ENCODE measurements around the gene SHROOM4. TPM values are rescaled to one million over a fixed set of nuclear protein-coding genes. Genes with fewer than 3 reads are reported as not detected.

Gene SHROOM4
- total RNA-seq, 1 donor from 2014 or later: 5.7 TPM

DNA sequence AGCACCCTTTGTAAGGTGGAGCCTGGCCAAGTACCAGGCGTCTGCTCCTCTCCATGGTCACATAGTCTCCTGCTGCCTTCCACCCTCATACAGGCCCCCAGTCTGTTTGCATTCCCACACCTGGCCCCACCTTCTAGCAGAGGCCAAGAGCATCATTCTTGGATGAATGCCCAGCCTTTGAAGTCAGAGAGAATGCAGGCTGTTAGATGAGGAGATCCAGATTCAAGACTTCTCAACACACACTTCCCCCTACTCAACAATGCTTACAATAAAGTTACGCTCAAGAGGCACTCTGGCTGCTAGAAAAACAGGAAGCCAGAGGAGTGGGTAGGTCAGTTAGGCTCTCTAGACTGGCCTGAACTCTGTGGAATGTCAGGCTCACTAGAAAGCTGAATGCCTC, 43.3 kb downstream of the SHROOM4 start:
- H3K4me3 Mint-ChIP-seq (ENCODE audit: low read depth): no peak overlapping the region
- TF ChIP-seq, protein P1, sequence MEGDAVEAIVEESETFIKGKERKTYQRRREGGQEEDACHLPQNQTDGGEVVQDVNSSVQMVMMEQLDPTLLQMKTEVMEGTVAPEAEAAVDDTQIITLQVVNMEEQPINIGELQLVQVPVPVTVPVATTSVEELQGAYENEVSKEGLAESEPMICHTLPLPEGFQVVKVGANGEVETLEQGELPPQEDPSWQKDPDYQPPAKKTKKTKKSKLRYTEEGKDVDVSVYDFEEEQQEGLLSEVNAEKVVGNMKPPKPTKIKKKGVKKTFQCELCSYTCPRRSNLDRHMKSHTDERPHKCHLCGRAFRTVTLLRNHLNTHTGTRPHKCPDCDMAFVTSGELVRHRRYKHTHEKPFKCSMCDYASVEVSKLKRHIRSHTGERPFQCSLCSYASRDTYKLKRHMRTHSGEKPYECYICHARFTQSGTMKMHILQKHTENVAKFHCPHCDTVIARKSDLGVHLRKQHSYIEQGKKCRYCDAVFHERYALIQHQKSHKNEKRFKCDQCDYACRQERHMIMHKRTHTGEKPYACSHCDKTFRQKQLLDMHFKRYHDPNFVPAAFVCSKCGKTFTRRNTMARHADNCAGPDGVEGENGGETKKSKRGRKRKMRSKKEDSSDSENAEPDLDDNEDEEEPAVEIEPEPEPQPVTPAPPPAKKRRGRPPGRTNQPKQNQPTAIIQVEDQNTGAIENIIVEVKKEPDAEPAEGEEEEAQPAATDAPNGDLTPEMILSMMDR (IDR thresholded peaks at IDR 0.05; ENCODE audit: unreplicated experiment): no peak
- peaks cover 4% of the 10 kb centered on the region for H3K4me1 Mint-ChIP-seq (ENCODE audit: low read depth)
- no peaks in the 10 kb centered on the region for H3K36me3 Mint-ChIP-seq (ENCODE audit: insufficient read depth)
- DNase-seq (ENCODE audit: low spot score, unreplicated experiment): no peak
- H3K27ac Mint-ChIP-seq: no peak overlapping the region
- H3K9me3 Mint-ChIP-seq (ENCODE audit: low read depth): peaks cover 6% of the 10 kb centered on the region
- H3K27me3 Mint-ChIP-seq: no peaks in the 10 kb centered on the region

DNA sequence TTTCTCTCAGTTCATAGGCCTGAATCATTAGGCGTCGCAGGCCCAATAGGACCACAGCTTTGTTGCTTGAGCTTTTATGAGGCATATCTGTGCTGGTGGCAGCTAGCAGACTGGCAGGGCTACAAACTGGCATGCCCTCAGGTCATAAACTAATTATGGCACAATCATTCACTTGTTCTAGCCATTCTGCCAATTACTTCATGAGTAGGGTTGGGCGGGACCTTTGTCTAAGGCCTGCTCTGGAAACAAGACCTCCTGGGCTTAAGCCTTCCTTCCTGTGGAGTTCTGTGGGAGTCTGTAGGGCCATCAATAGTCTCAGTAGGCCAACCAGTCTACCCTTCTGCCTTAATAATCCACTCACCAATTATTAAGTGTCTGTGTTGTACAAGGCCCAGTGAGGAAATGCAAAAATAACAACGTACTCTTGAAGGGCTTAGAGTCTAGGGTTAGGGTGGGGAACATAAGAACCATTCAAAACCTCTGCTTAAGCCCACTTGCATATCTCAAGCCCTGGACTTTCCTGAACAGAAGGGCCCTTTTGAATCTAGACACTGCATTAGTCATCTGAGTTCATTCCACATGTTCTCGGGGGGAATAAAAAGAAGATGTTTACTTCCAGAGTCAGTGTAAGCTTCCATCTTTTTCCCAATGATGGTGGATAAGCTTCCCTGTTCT, 44.5 kb downstream of the SHROOM4 start:
- Mint-ChIP-seq H3K27me3 (no peaks in the 10 kb centered on the region), H3K27ac (no peak overlapping the region), H3K9me3 (ENCODE audit: low read depth) (peaks cover 14% of the 10 kb centered on the region), H3K4me3 (ENCODE audit: low read depth) (no peak overlapping the region), H3K4me1 (ENCODE audit: low read depth) (peaks cover 4% of the 10 kb centered on the region), H3K36me3 (ENCODE audit: insufficient read depth) (no peaks in the 10 kb centered on the region)
- TF ChIP-seq, protein P1 (IDR thresholded peaks at IDR 0.05; ENCODE audit: unreplicated experiment): no peak
- no peak for DNase-seq (ENCODE audit: low spot score, unreplicated experiment)

DNA sequence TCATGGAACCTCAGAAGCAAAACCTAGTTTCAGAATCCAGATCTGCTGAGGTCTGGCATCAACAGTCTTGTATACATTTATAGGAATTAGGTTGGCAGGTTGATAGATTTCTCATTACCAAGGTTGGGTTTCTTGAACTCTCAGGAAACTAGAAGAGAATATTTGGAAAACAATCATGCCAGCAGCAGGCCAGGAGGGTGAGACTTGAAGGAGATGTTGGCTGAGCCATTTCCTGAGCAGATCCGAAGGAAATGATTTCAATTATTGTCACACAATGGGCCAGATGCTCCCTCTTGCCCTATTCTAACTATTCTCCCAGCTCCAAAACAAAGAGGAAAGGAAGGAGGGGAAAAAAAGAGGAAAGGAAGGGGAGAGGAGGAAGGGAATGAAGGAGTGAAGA, 45.2 kb downstream of the SHROOM4 start:
- H3K4me3 Mint-ChIP-seq (ENCODE audit: low read depth): no peak overlapping the region

DNA sequence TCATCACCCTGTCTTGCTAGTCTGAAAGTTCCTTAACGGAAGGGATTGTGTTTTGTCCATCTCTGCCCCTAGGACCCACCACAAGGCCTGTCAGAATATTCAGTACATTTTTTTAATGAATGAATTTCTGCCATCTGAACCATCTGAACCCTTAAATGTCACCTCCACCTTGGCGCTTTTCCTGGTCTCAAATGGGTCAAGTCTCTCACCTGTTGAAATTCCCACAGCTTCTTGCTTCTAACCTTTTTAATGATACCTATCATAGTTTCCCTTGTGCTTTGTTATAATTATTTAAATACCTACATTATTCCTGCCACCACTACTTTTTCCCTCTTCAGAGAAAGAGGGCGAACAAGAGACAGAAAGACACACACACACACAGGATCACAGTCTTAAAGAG, 48.0 kb downstream of the SHROOM4 start:
- Mint-ChIP-seq H3K4me1 (ENCODE audit: low read depth) (peaks cover 4% of the 10 kb centered on the region), H3K9me3 (ENCODE audit: low read depth) (peaks cover 22% of the 10 kb centered on the region), H3K27ac (no peak overlapping the region), H3K4me3 (ENCODE audit: low read depth) (no peak overlapping the region), H3K27me3 (no peaks in the 10 kb centered on the region), H3K36me3 (ENCODE audit: insufficient read depth) (no peaks in the 10 kb centered on the region)
- TF ChIP-seq, protein P1 (IDR thresholded peaks at IDR 0.05; ENCODE audit: unreplicated experiment): no peak
- DNase-seq (ENCODE audit: low spot score, unreplicated experiment): no peak

More for the DNA sequence above, 45.2 kb downstream of the SHROOM4 start:
- Mint-ChIP-seq H3K27me3 (no peaks in the 10 kb centered on the region), H3K9me3 (ENCODE audit: low read depth) (peaks cover 14% of the 10 kb centered on the region), H3K27ac (no peak overlapping the region), H3K36me3 (ENCODE audit: insufficient read depth) (no peaks in the 10 kb centered on the region), H3K4me1 (ENCODE audit: low read depth) (peaks cover 4% of the 10 kb centered on the region)
- DNase-seq (ENCODE audit: low spot score, unreplicated experiment): no peak
- TF ChIP-seq, protein P1 (IDR thresholded peaks at IDR 0.05; ENCODE audit: unreplicated experiment): no peak

DNA sequence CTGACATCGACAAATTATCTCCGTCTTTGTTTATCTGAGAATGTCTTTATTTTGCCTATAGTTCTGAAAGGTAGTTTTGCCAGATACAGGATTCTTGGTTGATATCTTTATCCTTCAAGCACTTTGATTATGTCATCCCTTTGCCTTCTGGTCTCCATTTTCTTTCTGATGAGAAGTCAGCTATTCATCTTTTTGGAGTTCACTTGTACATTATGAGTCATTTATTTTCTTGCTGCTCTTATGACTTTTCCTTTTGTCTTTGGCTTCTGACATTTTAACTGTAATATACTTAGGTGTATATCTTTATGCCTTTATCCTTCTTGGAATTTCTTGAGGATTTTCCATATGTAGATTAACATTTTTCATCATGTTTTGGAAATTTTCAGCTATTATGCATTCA, 51.4 kb downstream of the SHROOM4 start:
- no peak overlapping the region for H3K4me3 Mint-ChIP-seq (ENCODE audit: low read depth)
- TF ChIP-seq, protein P1 (IDR thresholded peaks at IDR 0.05; ENCODE audit: unreplicated experiment): no peak

More for the DNA sequence above, 51.4 kb downstream of the SHROOM4 start:
- Mint-ChIP-seq H3K27me3 (no peaks in the 10 kb centered on the region), H3K4me1 (ENCODE audit: low read depth) (no peaks in the 10 kb centered on the region), H3K36me3 (ENCODE audit: insufficient read depth) (no peaks in the 10 kb centered on the region), H3K9me3 (ENCODE audit: low read depth) (peaks cover 22% of the 10 kb centered on the region), H3K27ac (no peak overlapping the region)
- no peak for DNase-seq (ENCODE audit: low spot score, unreplicated experiment)

Measured in progenitor cell of endocrine pancreas (in vitro differentiated cells).